Measurements from ENCODE around the gene FAM171A2. TPM values are rescaled to one million over a fixed set of nuclear protein-coding genes. Genes with fewer than 3 reads are reported as not detected.

The FAM171A2 gene
- total RNA-seq, 2 donors from 2014 or later = 2.9 TPM; not detected in 1

DNA sequence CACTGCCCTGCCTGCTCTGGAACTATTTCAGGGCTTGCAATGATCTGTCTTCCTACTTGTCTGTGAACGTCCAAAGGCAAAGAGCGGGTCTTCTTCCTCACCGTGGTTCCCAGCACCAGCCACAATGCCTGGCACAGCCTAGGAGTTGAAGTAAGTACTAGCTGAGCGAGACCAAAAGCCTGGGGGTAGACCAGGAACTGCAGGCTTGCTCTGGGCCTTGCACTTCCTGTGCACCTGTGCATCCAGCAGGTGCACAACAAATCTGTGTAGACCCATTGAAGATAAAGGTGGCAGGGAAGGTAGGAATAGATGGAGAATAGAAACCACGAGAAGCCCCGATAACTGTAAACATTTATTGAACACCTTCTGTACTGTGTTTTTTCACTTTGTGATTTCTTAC, 4.6 kb downstream of the FAM171A2 start:
- H3K9me3 ChIP-seq = no peaks in the 10 kb centered on the region
- TF ChIP-seq POLR2A (IDR thresholded peaks at IDR 0.05) = no peak
- no peak for TF ChIP-seq CTCF (IDR thresholded peaks at IDR 0.05)
- WGBS, 2 donors = 61 to 70% methylated on average over 5 to 6 of the region's 6 CpGs
- intact Hi-C loops (cut with DNase I) = no loop called here
- DNase-seq = no peak
- ATAC-seq = no peak
- no peak overlapping the region for H3K27ac ChIP-seq
- H3K4me3 ChIP-seq = no peak overlapping the region
- peaks cover 17% of the 10 kb centered on the region for H3K4me1 ChIP-seq
- no peaks in the 10 kb centered on the region for H3K36me3 ChIP-seq (replicated peaks in 1 of 2; ENCODE audit: insufficient read depth in 1 of 2, low read depth in 2 of 2)
- no peaks in the 10 kb centered on the region for H3K27me3 ChIP-seq

DNA sequence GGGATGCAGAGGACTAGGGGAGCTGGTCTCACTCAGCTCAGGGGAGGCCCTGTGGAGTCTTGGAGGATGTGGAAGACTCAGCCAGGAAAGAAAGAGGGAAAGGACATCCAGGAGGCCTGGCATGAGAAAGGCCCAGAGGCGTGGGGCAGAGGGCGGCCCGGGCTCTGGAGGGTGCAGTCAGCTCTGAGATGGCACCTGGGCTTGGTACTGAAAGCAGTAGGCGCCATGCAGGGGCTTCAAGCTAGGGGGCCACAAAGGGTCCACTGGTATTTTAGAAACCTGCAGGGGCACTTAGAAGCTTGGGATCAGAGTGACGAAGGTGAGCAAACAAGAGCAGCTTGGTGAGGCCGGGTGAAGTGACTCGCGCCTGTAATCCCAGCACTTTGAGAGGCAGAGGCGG, 5.6 kb downstream of the FAM171A2 start:
- Histone ChIP-seq H3K9me3 (no peaks in the 10 kb centered on the region), H3K36me3 (replicated peaks in 1 of 2; ENCODE audit: insufficient read depth in 1 of 2, low read depth in 2 of 2) (no peaks in the 10 kb centered on the region), H3K27me3 (no peaks in the 10 kb centered on the region), H3K27ac (no peak overlapping the region), H3K4me3 (no peak overlapping the region), H3K4me1 (peaks cover 15% of the 10 kb centered on the region)
- no peak for ATAC-seq
- intact Hi-C loops (cut with DNase I) = no loop called here
- TF ChIP-seq CTCF (IDR thresholded peaks at IDR 0.05) (no peak), POLR2A (IDR thresholded peaks at IDR 0.05) (no peak)
- DNase-seq = no peak
- WGBS, 2 donors = 64 to 68% methylated on average over 9 of the region's 9 CpGs

- DNase-seq (no peak), ATAC-seq (no peak)
- H3K27me3 ChIP-seq = no peaks in the 10 kb centered on the region
- 74 to 100% methylated on average over 2 to 9 of the region's 11 CpGs for WGBS, 2 donors
- no peaks in the 10 kb centered on the region for H3K9me3 ChIP-seq
- no peak overlapping the region for H3K27ac ChIP-seq
- H3K36me3 ChIP-seq (replicated peaks in 1 of 2; ENCODE audit: insufficient read depth in 1 of 2, low read depth in 2 of 2) = peaks cover 8 to 15% of the 10 kb centered on the region in 2 donors
- no peak overlapping the region for H3K4me3 ChIP-seq
- intact Hi-C loops (cut with DNase I) = no loop called here
- H3K4me1 ChIP-seq = peaks cover 6% of the 10 kb centered on the region
- TF ChIP-seq CTCF (IDR thresholded peaks at IDR 0.05) (no peak), POLR2A (IDR thresholded peaks at IDR 0.05) (no peak)
Measured at GRCh38 chr17:44356241-44356640, 7.4 kb downstream of the FAM171A2 start.

DNA sequence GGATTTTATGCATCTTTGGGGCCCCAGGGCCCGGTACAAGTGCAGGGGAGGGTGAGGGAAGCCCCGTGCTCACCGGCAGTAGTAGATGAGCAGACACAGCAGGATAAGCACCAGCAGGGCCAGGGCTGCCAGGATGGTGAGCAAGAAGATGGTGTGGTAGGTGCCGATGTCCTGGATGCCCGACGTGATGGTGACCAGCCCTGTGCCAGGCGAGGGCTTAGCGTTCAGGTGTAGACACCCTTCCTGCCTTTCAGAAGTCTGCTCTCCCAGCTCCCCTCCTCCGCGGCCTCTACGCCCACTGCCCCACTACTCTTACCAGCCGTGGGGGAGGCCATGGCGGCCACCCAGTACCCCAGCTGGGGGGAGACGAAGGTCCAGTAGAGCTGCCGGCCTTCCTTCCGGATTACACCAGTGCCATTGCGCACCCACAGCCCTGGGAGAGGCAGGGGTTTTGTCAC, 8.0 kb downstream of the FAM171A2 start:
- no peaks in the 10 kb centered on the region for H3K27me3 ChIP-seq
- intact Hi-C loops (cut with DNase I) = no loop called here
- H3K27ac ChIP-seq = no peak overlapping the region
- peaks cover 6% of the 10 kb centered on the region for H3K4me1 ChIP-seq
- no peak for TF ChIP-seq CTCF (IDR thresholded peaks at IDR 0.05)
- TF ChIP-seq POLR2A (IDR thresholded peaks at IDR 0.05) = no peak
- H3K36me3 ChIP-seq (replicated peaks in 1 of 2; ENCODE audit: insufficient read depth in 1 of 2, low read depth in 2 of 2) = peaks cover 8 to 15% of the 10 kb centered on the region in 2 donors
- WGBS, 2 donors = 83% methylated on average over 16 to 17 of the region's 17 CpGs
- no peak overlapping the region for H3K4me3 ChIP-seq
- no peak for ATAC-seq
- no peaks in the 10 kb centered on the region for H3K9me3 ChIP-seq
- DNase-seq = no peak

Data from body of pancreas (tissue), 4 donors.